OCI-LY3 (cell line): ENCODE data around the gene FOXR1.
A peak's percentile ranks its signal among the peaks of the same experiment; 100 is the strongest.
"Not testable (repeated sequence)": the region's sequence is repeated elsewhere in the genome, so short reads cannot be mapped to it uniquely, and the experiment has no call there.

ENCODE experiments used
- H2AFZ ChIP-seq: fragments of 200-600, 300-600 bp; shearing (Covaris generic); 2 replicates; pipeline ENCODE4 v1.6.0; 2014; ENCODE audit warnings: antibody characterized with exemption, low read depth, low read length
- H3K27ac ChIP-seq: fragments of 200-600, 300-600 bp; sonication (generic); 2 replicates; pipeline ENCODE4 v1.5.1; 2014; ENCODE audit warnings: mild to moderate bottlenecking, low read length, moderate library complexity, mixed read lengths
- H3K27me3 ChIP-seq: fragments of 200-600, 300-600 bp; sonication (generic); 2 replicates; pipeline ENCODE4 v1.6.1; 2014; ENCODE audit warnings: low read depth, low read length, mixed read lengths
- H3K36me3 ChIP-seq: fragments of 200-600, 300-600 bp; sonication (generic); replicated peaks from 2 replicates; pipeline ENCODE3; 2014; ENCODE audit warnings: low read depth, low read length, mixed read lengths
- H3K4me1 ChIP-seq: fragments of 300-600, 200-600 bp; sonication (generic); 2 replicates; pipeline ENCODE4 v1.6.1; 2014; ENCODE audit warnings: low read length, mixed read lengths
- H3K4me2 ChIP-seq: fragments of 200-600, 300-600 bp; sonication (generic); 2 replicates; pipeline ENCODE4 v1.6.1; 2014; ENCODE audit warnings: low read length, mixed read lengths
- H3K4me3 ChIP-seq: fragments of 300-600, 200-600 bp; sonication (generic); 2 replicates; pipeline ENCODE4 v1.5.1; 2014; ENCODE audit warnings: antibody characterized with exemption, mild to moderate bottlenecking, low read length, moderate library complexity
- H3K79me2 ChIP-seq: fragments of 300-600, 200-600 bp; shearing (Covaris generic); 2 replicates; pipeline ENCODE4 v1.6.1; 2014; ENCODE audit warnings: mild to moderate bottlenecking, low read length, mixed read lengths
- H3K9ac ChIP-seq: fragments of 300-600, 200-600 bp; shearing (Covaris generic); 2 replicates; pipeline ENCODE4 v1.6.0; 2014; ENCODE audit warnings: mild to moderate bottlenecking, low read length, moderate library complexity
- H3K9me3 ChIP-seq: fragments of 200-600, 300-600 bp; shearing (Covaris generic); 2 replicates; pipeline ENCODE4 v1.6.1; 2014; ENCODE audit warnings: low read length, mixed read lengths; ENCODE audit not compliant: insufficient read depth
- H4K20me1 ChIP-seq: fragments of 200-600, 300-600 bp; sonication (generic); 2 replicates; pipeline ENCODE4 v1.6.1; 2016; ENCODE audit warnings: low read length, mixed read lengths; ENCODE audit not compliant: insufficient read depth
- EZH2phosphoT487 ChIP-seq: fragments of 200-600 bp; shearing (Covaris generic); IDR thresholded peaks from 2 replicates; pipeline ENCODE4 v1.6.1; 2018; ENCODE audit warnings: antibody characterized with exemption, mixed run types, low read depth
- TF ChIP-seq, protein P1 (sequence below): fragments of 200-600, 300-600 bp; sonication (generic); IDR thresholded peaks from 2 replicates; pipeline ENCODE4 v1.5.1; 2014; ENCODE audit warnings: antibody characterized with exemption, low read length, low read depth

The FOXR1 gene

DNA sequence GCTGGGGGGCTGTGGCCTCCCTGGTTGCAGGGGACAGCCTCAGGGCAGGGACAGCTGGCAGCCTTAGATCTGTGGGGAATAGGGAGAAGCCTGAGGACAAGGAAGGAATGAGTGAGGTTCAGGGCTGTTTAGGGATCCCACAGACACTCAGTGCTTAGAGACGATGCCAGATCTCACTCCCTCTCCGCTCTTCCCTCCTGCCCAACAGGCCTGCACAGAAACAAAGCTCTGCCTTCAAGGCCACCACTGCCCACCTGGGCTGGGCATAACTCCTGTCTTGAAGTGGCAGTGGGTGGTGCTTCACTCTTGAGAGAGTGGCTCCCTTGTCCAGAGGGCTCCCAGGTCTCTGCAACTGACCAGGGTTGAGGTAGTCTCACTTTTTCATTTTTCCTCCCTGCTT is 13.3 kb downstream of the FOXR1 start:
- TF ChIP-seq, protein P1, sequence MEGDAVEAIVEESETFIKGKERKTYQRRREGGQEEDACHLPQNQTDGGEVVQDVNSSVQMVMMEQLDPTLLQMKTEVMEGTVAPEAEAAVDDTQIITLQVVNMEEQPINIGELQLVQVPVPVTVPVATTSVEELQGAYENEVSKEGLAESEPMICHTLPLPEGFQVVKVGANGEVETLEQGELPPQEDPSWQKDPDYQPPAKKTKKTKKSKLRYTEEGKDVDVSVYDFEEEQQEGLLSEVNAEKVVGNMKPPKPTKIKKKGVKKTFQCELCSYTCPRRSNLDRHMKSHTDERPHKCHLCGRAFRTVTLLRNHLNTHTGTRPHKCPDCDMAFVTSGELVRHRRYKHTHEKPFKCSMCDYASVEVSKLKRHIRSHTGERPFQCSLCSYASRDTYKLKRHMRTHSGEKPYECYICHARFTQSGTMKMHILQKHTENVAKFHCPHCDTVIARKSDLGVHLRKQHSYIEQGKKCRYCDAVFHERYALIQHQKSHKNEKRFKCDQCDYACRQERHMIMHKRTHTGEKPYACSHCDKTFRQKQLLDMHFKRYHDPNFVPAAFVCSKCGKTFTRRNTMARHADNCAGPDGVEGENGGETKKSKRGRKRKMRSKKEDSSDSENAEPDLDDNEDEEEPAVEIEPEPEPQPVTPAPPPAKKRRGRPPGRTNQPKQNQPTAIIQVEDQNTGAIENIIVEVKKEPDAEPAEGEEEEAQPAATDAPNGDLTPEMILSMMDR = no peak
- no peak for TF ChIP-seq EZH2phosphoT487
- H3K27ac ChIP-seq = no peak overlapping the region
- no peaks in the 10 kb centered on the region for H3K36me3 ChIP-seq

DNA sequence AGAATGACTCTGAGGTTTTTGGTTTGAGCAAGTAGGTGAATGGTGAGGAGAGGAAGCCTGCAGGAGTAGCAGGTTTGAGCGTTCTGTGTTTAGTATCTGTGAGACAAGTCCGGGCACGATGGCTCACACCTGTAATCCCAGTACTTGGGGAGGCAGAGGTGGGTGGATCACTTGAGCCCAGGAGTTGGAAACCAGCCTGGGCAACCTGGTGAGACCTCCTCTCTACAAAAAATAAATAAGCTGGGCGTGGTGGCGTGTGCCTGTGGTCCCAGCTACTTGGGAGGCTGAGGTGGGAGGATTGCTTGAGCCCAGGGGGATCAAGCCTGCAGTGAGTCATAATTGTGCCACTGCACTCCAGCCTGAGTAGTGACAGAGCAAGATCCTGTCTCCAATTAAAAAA is 16.7 kb downstream of the FOXR1 start:
- no peak overlapping the region for H2AFZ ChIP-seq
- no peaks in the 10 kb centered on the region for H3K79me2 ChIP-seq
- no peak overlapping the region for H3K4me2 ChIP-seq
- no peak overlapping the region for H3K4me3 ChIP-seq
- H3K27me3 ChIP-seq = no peaks in the 10 kb centered on the region
- no peaks in the 10 kb centered on the region for H3K4me1 ChIP-seq
- H3K36me3 ChIP-seq = no peaks in the 10 kb centered on the region
- no peak overlapping the region for H3K27ac ChIP-seq
- H3K9me3 ChIP-seq = no peaks in the 10 kb centered on the region
- no peak overlapping the region for H3K9ac ChIP-seq
- H4K20me1 ChIP-seq = no peaks in the 10 kb centered on the region
- TF ChIP-seq, protein P1 = no peak
- no peak for TF ChIP-seq EZH2phosphoT487

More for the DNA sequence above, 13.3 kb downstream of the FOXR1 start:
- no peaks in the 10 kb centered on the region for H4K20me1 ChIP-seq
- H3K4me3 ChIP-seq = no peak overlapping the region
- no peaks in the 10 kb centered on the region for H3K4me1 ChIP-seq
- no peaks in the 10 kb centered on the region for H3K79me2 ChIP-seq
- no peak overlapping the region for H3K9ac ChIP-seq
- H3K4me2 ChIP-seq = no peak overlapping the region
- no peaks in the 10 kb centered on the region for H3K27me3 ChIP-seq
- no peak overlapping the region for H2AFZ ChIP-seq
- no peaks in the 10 kb centered on the region for H3K9me3 ChIP-seq

DNA sequence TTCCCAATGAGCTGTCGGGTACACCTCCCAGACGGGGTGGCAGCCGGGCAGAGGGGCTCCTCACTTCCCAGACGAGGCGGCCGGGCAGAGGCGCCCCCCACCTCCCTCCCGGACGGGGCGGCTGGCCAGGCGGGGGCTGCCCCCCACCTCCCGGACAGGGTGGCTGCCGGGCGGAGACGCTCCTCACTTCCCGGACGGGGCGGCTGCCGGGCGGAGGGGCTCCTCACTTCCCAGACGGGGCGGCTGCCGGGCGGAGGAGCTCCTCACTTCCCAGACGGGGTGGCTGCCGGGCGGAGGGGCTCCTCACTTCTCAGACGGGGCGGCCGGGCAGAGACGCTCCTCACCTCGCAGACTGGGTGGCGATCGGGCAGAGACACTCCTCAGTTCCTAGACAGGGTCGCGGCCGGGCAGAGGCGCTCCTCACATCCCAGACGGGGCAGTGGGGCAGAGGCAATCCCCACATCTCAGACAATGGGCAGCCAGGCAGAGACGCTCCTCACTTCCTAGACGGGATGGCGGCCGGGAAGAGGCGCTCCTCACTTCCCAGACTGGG is 20.0 kb downstream of the FOXR1 start:
- not testable (repeated sequence) for H2AFZ ChIP-seq, H3K4me3 ChIP-seq, H3K79me2 ChIP-seq, H3K36me3 ChIP-seq, H3K27me3 ChIP-seq, H3K4me1 ChIP-seq, H3K9ac ChIP-seq, H3K27ac ChIP-seq, H3K4me2 ChIP-seq, H3K9me3 ChIP-seq, H4K20me1 ChIP-seq

DNA sequence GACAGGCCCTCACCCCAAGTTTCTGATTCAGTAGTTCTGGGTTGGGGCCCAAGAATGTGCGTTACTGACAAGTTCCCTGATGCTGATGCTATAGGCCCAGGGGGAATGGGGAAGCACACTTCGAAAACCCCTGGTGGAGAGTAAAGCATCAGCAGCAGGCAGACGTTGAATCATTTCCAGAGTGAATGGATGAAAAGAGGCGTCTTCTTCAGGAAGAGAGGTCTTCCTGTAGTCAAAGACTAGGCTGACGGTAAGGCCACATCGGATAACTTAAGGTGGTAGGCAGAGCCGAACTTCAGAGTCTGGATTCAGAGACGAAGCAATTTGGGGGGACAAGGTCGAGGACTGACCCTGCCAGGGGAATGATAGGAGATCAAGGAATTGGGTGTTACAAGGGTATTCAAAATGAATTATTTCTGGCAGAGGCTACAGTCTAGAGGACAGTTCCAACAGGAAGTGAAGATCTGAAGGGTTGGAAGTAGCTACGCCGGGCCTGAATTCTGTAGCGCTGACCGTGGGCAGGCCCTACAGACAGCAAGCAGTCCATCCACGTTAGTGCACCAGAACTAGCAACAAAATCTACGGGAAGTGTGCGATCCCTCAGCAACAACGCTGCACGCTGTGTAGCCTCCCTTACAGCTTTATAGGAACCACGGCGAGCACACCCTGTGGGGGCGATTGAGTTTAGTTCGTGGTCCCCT is 25.5 kb downstream of the FOXR1 start:
- H3K27ac ChIP-seq = peak overlapping the region; percentile 22; the same call in 1 of the 2 replicates
- peak overlapping the region; percentile 87 for H2AFZ ChIP-seq
- H3K4me3 ChIP-seq = peak overlapping the region; percentile 93
- H3K4me2 ChIP-seq = peak overlapping the region; percentile 81
- peaks cover 12% of the 10 kb centered on the region for H3K36me3 ChIP-seq
- peaks cover 12% of the 10 kb centered on the region for H3K4me1 ChIP-seq
- TF ChIP-seq, protein P1 = 0 out of 2 replicates have a peak, but pooled peaks have one; percentile 5
- TF ChIP-seq EZH2phosphoT487 = no peak
- H4K20me1 ChIP-seq = no peaks in the 10 kb centered on the region
- H3K9ac ChIP-seq = peak overlapping the region; percentile 79
- peaks cover 34% of the 10 kb centered on the region for H3K79me2 ChIP-seq
- no peaks in the 10 kb centered on the region for H3K27me3 ChIP-seq
- H3K9me3 ChIP-seq = no peaks in the 10 kb centered on the region
